ENCODE measurements around the gene HERPUD1. TPM values are rescaled to one million over a fixed set of nuclear protein-coding genes. Genes with fewer than 3 reads are reported as not detected.
"Not testable (repeated sequence)": the region's sequence is repeated elsewhere in the genome, so short reads cannot be mapped to it uniquely, and the experiment has no call there.

The HERPUD1 gene
- total RNA-seq, 2 experiments from 2014 or later, result 159 TPM

DNA sequence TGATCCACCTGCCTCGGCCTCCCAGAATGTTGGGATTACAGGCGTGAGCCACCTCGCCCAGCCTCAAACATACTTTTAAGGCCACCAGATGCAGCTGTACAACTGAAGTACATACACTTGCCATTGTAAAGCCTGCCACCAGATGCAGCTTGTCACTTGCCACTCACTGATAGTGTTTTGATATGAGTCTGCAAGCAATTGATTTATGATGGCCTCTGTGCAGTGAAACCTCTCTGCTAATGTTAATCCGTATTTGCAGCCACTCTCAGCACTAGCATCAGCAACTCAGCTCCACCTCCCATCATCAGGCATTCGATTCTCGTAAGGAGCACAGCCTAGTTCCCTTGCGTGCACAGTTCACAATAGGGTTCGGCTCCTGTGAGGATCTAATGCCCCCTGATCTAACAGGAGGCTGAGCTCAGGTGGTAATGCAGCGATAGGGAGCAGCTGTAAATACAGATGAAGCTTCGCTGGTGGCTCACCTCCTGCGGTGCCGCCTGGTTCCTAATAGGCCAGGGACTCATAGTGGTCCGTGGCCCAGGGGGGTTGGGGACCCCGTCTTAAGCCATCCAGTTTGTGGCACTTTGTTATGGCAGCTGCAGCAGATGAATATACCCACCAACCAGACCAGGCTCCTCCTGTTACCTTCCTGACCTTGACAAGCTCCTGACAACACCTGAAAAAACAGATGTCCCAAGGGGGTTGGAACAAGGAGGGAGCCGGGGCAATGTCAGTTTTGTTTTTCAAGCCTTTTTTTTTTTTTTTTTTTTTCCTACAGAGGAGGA lies 1.3 kb upstream of the HERPUD1 start:
- no peaks in the 10 kb centered on the region for H3K27me3 Mint-ChIP-seq
- peaks cover 36% of the 10 kb centered on the region for H3K36me3 Mint-ChIP-seq
- POLR2A ChIA-PET, result interaction anchor here (0.6 to 4.7 kb wide), 12 partner anchors 9 to 809 kb away, joined by 3 to 54 read pairs (median 4); partner anchors contain the start of gene NLRC5
- H3K4me1 Mint-ChIP-seq (ENCODE audit: low read depth), result peaks cover 24% of the 10 kb centered on the region
- no peaks in the 10 kb centered on the region for H3K9me3 Mint-ChIP-seq
- no peak for DNase-seq
- peak overlapping the region; percentile 98 for H3K4me3 Mint-ChIP-seq
- CTCF ChIA-PET, result interaction anchor here (0.7 to 2.2 kb wide), 3 partner anchors 20 to 496 kb away, joined by 4 to 11 read pairs (median 5); no protein-coding TSS in a partner anchor
- intact Hi-C loops (cut with micrococcal nuclease), result loop anchor here (2.0 to 5.0 kb wide), 3 partner anchors 14 to 478 kb away; partner anchors contain the start of genes NUDT21, NUP93 and OGFOD1
- H3K27ac Mint-ChIP-seq, result peak overlapping the region; percentile 98

- H3K36me3 Mint-ChIP-seq, result peaks cover 43% of the 10 kb centered on the region
- H3K27ac Mint-ChIP-seq, result peak overlapping the region; percentile 98
- H3K4me1 Mint-ChIP-seq (ENCODE audit: low read depth), result peaks cover 29% of the 10 kb centered on the region
- intact Hi-C loops (cut with micrococcal nuclease), result loop anchor here (2.0 to 5.0 kb wide), 3 partner anchors 13 to 479 kb away; partner anchors contain the start of genes NUDT21, NUP93 and OGFOD1
- no peak for DNase-seq
- H3K4me3 Mint-ChIP-seq, result peak overlapping the region; percentile 98
- POLR2A ChIA-PET, result interaction anchor here (0.6 to 4.7 kb wide), 20 partner anchors 8 to 808 kb away, joined by 3 to 54 read pairs (median 4); partner anchors contain the start of genes NLRC5, PSME3IP1 and RSPRY1
- CTCF ChIA-PET, result interaction anchor here (1.0 to 2.2 kb wide), 3 partner anchors 20 to 63 kb away, joined by 4 to 11 read pairs (median 6); no protein-coding TSS in a partner anchor
- no peaks in the 10 kb centered on the region for H3K9me3 Mint-ChIP-seq
- no peaks in the 10 kb centered on the region for H3K27me3 Mint-ChIP-seq
Measured at GRCh38 chr16:56931271-56931891, 561 bp upstream of the HERPUD1 start.

DNA sequence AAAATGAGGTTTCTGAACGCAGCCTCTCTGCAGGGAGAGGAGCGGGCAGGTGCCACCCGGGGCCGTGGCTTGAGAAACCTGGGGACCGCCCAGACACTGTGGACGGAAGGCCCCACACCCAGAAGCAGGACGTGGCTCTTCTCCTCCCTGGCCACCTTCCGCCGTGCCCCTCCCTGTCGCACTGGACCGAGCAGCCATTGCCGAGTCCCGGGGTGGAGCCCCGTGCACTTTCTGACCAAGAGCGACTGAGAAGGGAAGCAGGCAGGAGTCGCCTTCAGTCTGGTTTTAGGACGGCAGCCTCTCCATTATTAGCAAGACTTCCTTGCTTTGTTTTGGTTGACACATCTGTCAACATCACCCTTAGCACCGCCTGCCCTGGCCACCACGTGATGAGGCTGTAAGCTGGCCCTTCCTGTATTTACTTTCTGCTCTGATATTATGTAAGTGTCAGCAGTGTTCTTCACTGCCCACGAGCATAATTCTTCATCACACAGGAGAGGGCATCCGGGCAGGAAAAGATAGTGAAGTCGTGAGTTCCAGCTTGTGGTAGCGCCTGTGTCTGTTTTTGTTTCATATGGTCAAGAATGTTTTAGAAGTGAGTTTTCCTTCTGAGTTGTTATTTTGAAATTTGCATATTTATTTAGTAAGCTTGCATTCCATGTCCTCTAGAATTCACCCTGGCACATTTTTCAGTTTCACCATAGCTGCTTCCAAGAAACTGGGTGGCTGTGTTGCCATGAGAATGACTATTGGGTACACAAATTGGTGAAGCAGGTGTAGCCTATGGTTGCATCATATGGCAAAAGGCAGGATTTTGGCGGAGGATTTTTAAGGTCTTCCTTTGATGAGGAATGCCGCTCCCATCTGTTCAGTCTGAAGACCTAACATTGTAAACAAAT lies 1.0 kb downstream of the HERPUD1 start:
- Mint-ChIP-seq H3K4me3 (peak overlapping the region; percentile 98), H3K27me3 (no peaks in the 10 kb centered on the region), H3K36me3 (peaks cover 57% of the 10 kb centered on the region), H3K27ac (peak overlapping the region; percentile 98), H3K9me3 (no peaks in the 10 kb centered on the region), H3K4me1 (ENCODE audit: low read depth) (peaks cover 43% of the 10 kb centered on the region)
- ChIA-PET POLR2A (interaction anchor here (0.7 to 4.7 kb wide), 12 partner anchors 8 to 109 kb away, joined by 3 to 54 read pairs (median 6); partner anchors contain the start of gene NLRC5), CTCF (interaction anchor here (0.6 to 2.4 kb wide), 6 partner anchors 12 to 72 kb away, joined by 3 to 9 read pairs (median 4); partner anchors contain the start of gene NLRC5)
- peak; percentile 58 for DNase-seq
- intact Hi-C loops (cut with micrococcal nuclease), result loop anchor here (1.0 to 5.0 kb wide), 3 partner anchors 16 to 481 kb away; partner anchors contain the start of genes NUDT21, NUP93 and OGFOD1

- DNase-seq, result no peak
- intact Hi-C loops (cut with micrococcal nuclease), result loop anchor here (2.0 to 5.0 kb wide), 3 partner anchors 81 to 482 kb away; partner anchors contain the start of genes NUDT21, NUP93 and OGFOD1
- Mint-ChIP-seq H3K36me3 (peaks cover 68% of the 10 kb centered on the region), H3K27ac (peak overlapping the region; percentile 98), H3K9me3 (no peaks in the 10 kb centered on the region), H3K4me3 (peak overlapping the region; percentile 98), H3K27me3 (no peaks in the 10 kb centered on the region), H3K4me1 (ENCODE audit: low read depth) (peaks cover 53% of the 10 kb centered on the region)
- CTCF ChIA-PET, result interaction anchor here (1.3 to 2.4 kb wide), 3 partner anchors 17 to 65 kb away, joined by 4 to 9 read pairs (median 7); no protein-coding TSS in a partner anchor
- POLR2A ChIA-PET, result interaction anchor here (0.9 to 4.7 kb wide), 6 partner anchors 11 to 61 kb away, joined by 3 to 49 read pairs (median 6); partner anchors contain the start of gene NLRC5
Measured at GRCh38 chr16:56933828-56934598, 2.1 kb downstream of the HERPUD1 start.

DNA sequence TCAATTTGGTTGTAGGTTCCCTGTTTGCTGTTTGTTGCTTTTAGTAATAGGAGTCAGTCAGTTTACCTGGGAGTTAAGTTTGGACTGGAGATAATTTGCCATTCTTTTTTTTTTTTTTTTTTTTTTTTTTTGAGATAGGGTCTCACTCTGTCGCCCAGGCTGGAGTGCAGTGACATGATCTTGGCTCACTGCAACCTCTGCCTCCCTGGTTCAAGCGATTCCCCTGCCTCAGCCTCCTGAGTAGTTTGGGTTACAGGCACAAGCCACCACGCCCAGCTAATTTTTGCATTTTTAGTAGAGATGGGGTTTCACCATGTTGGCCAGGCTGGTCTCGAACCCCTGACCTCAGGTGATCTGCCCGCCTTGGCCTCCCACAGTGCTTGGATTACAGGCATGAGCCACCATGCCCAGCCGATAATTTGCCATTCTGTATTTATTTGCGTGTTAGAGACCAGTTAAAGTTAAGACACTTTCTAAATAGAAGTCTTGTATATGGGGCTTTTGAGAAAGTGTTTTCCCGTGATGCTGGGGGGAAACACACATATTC lies 2.7 kb downstream of the HERPUD1 start:
- H3K36me3 Mint-ChIP-seq, result peaks cover 74% of the 10 kb centered on the region
- ChIA-PET POLR2A (interaction anchor here (1.8 to 4.7 kb wide), 3 partner anchors 10 to 23 kb away, joined by 7 to 49 read pairs (median 27); no protein-coding TSS in a partner anchor), CTCF (interaction anchor here (1.6 to 2.4 kb wide), 2 partner anchors 17 to 30 kb away, joined by 7 to 9 read pairs; no protein-coding TSS in a partner anchor)
- intact Hi-C loops (cut with micrococcal nuclease), result loop anchor here (2.0 to 5.0 kb wide), 3 partner anchors 80 to 482 kb away; partner anchors contain the start of genes NUDT21, NUP93 and OGFOD1
- peak overlapping the region; percentile 98 for H3K4me3 Mint-ChIP-seq
- peak overlapping the region; percentile 98 for H3K27ac Mint-ChIP-seq
- DNase-seq, result peak; percentile 37
- H3K9me3 Mint-ChIP-seq, H3K27me3 Mint-ChIP-seq: not testable (repeated sequence)
- peaks cover 60% of the 10 kb centered on the region for H3K4me1 Mint-ChIP-seq (ENCODE audit: low read depth)

DNA sequence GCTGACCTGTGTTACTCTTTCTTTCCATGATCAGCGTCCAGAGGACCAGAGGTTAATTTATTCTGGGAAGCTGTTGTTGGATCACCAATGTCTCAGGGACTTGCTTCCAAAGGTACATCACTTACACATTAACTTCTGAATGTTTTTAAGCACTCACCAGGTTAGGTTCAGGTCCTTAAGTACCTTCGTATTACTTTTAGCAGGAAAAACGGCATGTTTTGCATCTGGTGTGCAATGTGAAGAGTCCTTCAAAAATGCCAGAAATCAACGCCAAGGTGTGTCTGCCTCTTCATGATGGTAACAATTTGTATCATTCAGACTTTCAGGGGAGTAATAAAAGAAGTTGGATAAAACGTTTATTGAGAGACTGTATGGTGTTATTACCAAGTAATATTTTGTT lies 3.3 kb downstream of the HERPUD1 start:
- Mint-ChIP-seq H3K27me3 (no peaks in the 10 kb centered on the region), H3K4me3 (peak overlapping the region; percentile 98), H3K9me3 (no peaks in the 10 kb centered on the region), H3K27ac (peak overlapping the region; percentile 98), H3K4me1 (ENCODE audit: low read depth) (peaks cover 65% of the 10 kb centered on the region), H3K36me3 (peaks cover 79% of the 10 kb centered on the region)
- DNase-seq, result no peak
- intact Hi-C loops (cut with micrococcal nuclease), result loop anchor here (2.0 kb wide), 1 partner anchor 80 kb away; no protein-coding TSS in a partner anchor
- POLR2A ChIA-PET, result interaction anchor here (1.8 to 4.7 kb wide), 2 partner anchors 9 to 12 kb away, joined by 7 to 49 read pairs; no protein-coding TSS in a partner anchor
- CTCF ChIA-PET, result no interaction called here

DNA sequence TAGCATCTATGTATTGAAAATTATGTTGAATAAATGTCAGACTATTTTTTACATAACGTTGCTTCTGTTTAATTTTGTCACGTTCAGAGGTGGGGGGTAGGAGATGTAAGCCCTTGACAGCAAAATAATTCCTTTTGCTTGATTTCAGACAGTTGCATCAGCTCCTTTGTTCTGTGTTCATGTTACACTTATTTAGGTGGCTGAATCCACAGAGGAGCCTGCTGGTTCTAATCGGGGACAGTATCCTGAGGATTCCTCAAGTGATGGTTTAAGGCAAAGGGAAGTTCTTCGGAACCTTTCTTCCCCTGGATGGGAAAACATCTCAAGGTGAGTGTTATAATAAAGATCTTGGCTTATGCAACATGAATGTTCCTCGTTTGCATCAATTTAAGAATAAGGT lies 4.5 kb downstream of the HERPUD1 start:
- DNase-seq, result no peak
- intact Hi-C loops (cut with micrococcal nuclease), result loop anchor here (1.0 kb wide), 1 partner anchor 9 kb away; no protein-coding TSS in a partner anchor
- Mint-ChIP-seq H3K9me3 (no peaks in the 10 kb centered on the region), H3K36me3 (peaks cover 90% of the 10 kb centered on the region), H3K4me3 (peak overlapping the region; percentile 98), H3K27me3 (no peaks in the 10 kb centered on the region), H3K27ac (peak overlapping the region; percentile 98), H3K4me1 (ENCODE audit: low read depth) (peaks cover 64% of the 10 kb centered on the region)
- ChIA-PET POLR2A (interaction anchor here (1.4 to 1.5 kb wide), 3 partner anchors 9 to 106 kb away, joined by 3 to 8 read pairs (median 4); no protein-coding TSS in a partner anchor), CTCF (interaction anchor here (1.1 to 1.9 kb wide), 3 partner anchors 8 to 353 kb away, joined by 3 to 4 read pairs (median 3); no protein-coding TSS in a partner anchor)

- no peak for DNase-seq
- H3K4me1 Mint-ChIP-seq (ENCODE audit: low read depth), result peaks cover 67% of the 10 kb centered on the region
- intact Hi-C loops (cut with micrococcal nuclease), result loop anchor here (1.0 kb wide), 1 partner anchor 8 kb away; no protein-coding TSS in a partner anchor
- no peak overlapping the region for H3K4me3 Mint-ChIP-seq
- peak overlapping the region; percentile 98 for H3K27ac Mint-ChIP-seq
- no peaks in the 10 kb centered on the region for H3K9me3 Mint-ChIP-seq
- no peaks in the 10 kb centered on the region for H3K27me3 Mint-ChIP-seq
- CTCF ChIA-PET, result interaction anchor here (0.7 to 1.9 kb wide), 7 partner anchors 9 to 352 kb away, joined by 3 to 5 read pairs (median 3); no protein-coding TSS in a partner anchor
- H3K36me3 Mint-ChIP-seq, result peaks cover 92% of the 10 kb centered on the region
- POLR2A ChIA-PET, result interaction anchor here (0.6 to 1.7 kb wide), 6 partner anchors 9 to 105 kb away, joined by 3 to 8 read pairs (median 4); no protein-coding TSS in a partner anchor
Measured at GRCh38 chr16:56936950-56937349, 5.0 kb downstream of the HERPUD1 start.

- H3K27me3 Mint-ChIP-seq, result no peaks in the 10 kb centered on the region
- H3K36me3 Mint-ChIP-seq, result peaks cover 93% of the 10 kb centered on the region
Measured at GRCh38 chr16:56938664-56939513, 6.9 kb downstream of the HERPUD1 start.

More at GRCh38 chr16:56938664-56939513, 6.9 kb downstream of the HERPUD1 start:
- ChIA-PET CTCF (no interaction called here), POLR2A (interaction anchor here (0.9 to 2.1 kb wide), 4 partner anchors 8 to 103 kb away, joined by 3 to 18 read pairs (median 6); partner anchors contain the start of gene NLRC5)
- Mint-ChIP-seq H3K4me1 (ENCODE audit: low read depth) (peaks cover 86% of the 10 kb centered on the region), H3K4me3 (peak overlapping the region; percentile 77), H3K9me3 (no peaks in the 10 kb centered on the region), H3K27ac (peak overlapping the region; percentile 94)
- DNase-seq, result peak; percentile 83
- intact Hi-C loops (cut with micrococcal nuclease), result loop anchor here (2.0 kb wide), 2 partner anchors 52 to 330 kb away; partner anchors contain the start of gene MT2A

Measured in activated CD4-positive, alpha-beta memory T cell treated with anti-CD3 and anti-CD28 coated beads for 36 hours (primary cell).